HepG2 (cell line): ENCODE data around the gene CAVIN3. TPM values are rescaled to one million over a fixed set of nuclear protein-coding genes. Genes with fewer than 3 reads are reported as not detected.

ENCODE experiments used
- ATAC-seq: fragments of 200-7000 bp; cut with Tn5 transposase; 3 replicates; pipeline ENCODE4 v1.9.1; 2020; ENCODE audit warnings: mild to moderate bottlenecking, moderate library complexity
- BruUV-seq: library from RNA; stranded (reverse); fragments of 400-500 nt; replicated peaks from 2 replicates; lab custom pipeline; 2021; lab: Mats Ljungman, UMichigan
- CTCF ChIA-PET: fragments of 300-600 bp; formaldehyde crosslinking; extraction: SDS; loops from one replicate; lab custom pipeline; 2021; ENCODE audit warnings: low total read pairs, inconsistent platforms, low intra/inter-chr PET ratio; lab: Yijun Ruan, JAX
- POLR2A ChIA-PET: fragments of 350-600 bp; sonication (Branson Sonifier 250); formaldehyde crosslinking; loops from one replicate; lab custom pipeline; 2020; ENCODE audit warnings: antibody characterized with exemption, inconsistent platforms; lab: Yijun Ruan, JAX
- DNase-seq: peaks from one replicate; pipeline ENCODE4 v3.0.0-alpha.2; 2015; ENCODE audit warnings: low spot score
- FAIRE-seq: peaks from 3 replicates; lab custom pipeline; 2011; peaks lifted over from hg19 to GRCh38; lab: Jason Lieb, UNC
- H2AFZ ChIP-seq: one replicate; pipeline ENCODE4 v1.6.1; 2011; ENCODE audit warnings: low read length, inconsistent platforms
- H3K27ac ChIP-seq: fragments of 300-600 bp; 3 replicates; pipeline ENCODE4 v1.8.0; 2011; ENCODE audit warnings: mixed run types, mild to moderate bottlenecking, mixed read lengths, low read length, inconsistent platforms; ENCODE audit not compliant: insufficient read depth; ENCODE audit errors: extremely low read length
- H3K27me3 ChIP-seq, 2 experiments: fragments of 200-600 bp in 1 of 2; 2 replicates in 1 of 2; 3 replicates in 1 of 2; pipeline versions ENCODE4 v1.6.0 to v1.8.0; 2011; ENCODE audit warnings: low read length in 2 of 2, mild to moderate bottlenecking in 2 of 2, moderate library complexity in 2 of 2, inconsistent platforms in 1 of 2; ENCODE audit not compliant: insufficient read depth in 2 of 2, control insufficient read depth in 1 of 2
- H3K36me3 ChIP-seq, 2 experiments: fragments of 200-600 bp in 1 of 2; replicated peaks in 1 of 2; 2 replicates in 1 of 2; 3 replicates in 1 of 2; pipeline versions ENCODE4 v1.5.1 to v1.8.0; 2011; ENCODE audit warnings: low read length in 2 of 2, inconsistent platforms in 1 of 2; ENCODE audit not compliant: insufficient read depth in 2 of 2, control insufficient read depth in 1 of 2
- H3K4me1 ChIP-seq: 2 replicates; pipeline ENCODE4 v1.5.1; 2012; ENCODE audit warnings: low read length, inconsistent platforms; ENCODE audit not compliant: insufficient read depth
- H3K4me2 ChIP-seq: 2 replicates; pipeline ENCODE4 v1.6.0; 2011; ENCODE audit warnings: low read depth, low read length, inconsistent platforms
- H3K4me3 ChIP-seq, 3 experiments: fragments of 200-600 bp in 1 of 3; sonication (generic), shearing (Covaris generic) in 1 of 3; replicated peaks in 1 of 3; 2 replicates each; pipeline ENCODE4 v1.5.1; 2011 to 2016; ENCODE audit warnings: low read length in 3 of 3, inconsistent platforms in 2 of 3, low read depth in 2 of 3, mild to moderate bottlenecking in 2 of 3, control low read depth in 1 of 3, mixed read lengths in 1 of 3; ENCODE audit not compliant: insufficient read depth in 1 of 3
- H3K79me2 ChIP-seq: one replicate; pipeline ENCODE4 v1.6.1; 2011; ENCODE audit warnings: low read length, inconsistent platforms; ENCODE audit not compliant: insufficient read depth
- H3K9ac ChIP-seq: 2 replicates; pipeline ENCODE4 v1.6.0; 2011; ENCODE audit warnings: mild to moderate bottlenecking, low read depth, low read length, inconsistent platforms; ENCODE audit not compliant: insufficient read depth
- H3K9me3 ChIP-seq: 2 replicates; pipeline ENCODE4 v1.5.1; 2012; ENCODE audit warnings: mild to moderate bottlenecking, low read length
- H4K20me1 ChIP-seq: 2 replicates; pipeline ENCODE4 v1.6.0; 2011; ENCODE audit warnings: inconsistent platforms, mild to moderate bottlenecking, low read length, moderate library complexity; ENCODE audit not compliant: insufficient read depth
- HOXD1 ChIP-seq: sonication (generic); formaldehyde crosslinking; IDR thresholded peaks from 2 replicates; pipeline ENCODE4 v1.5.0; 2020; ENCODE audit warnings: missing genetic modification reagents
- RFXAP ChIP-seq: sonication (generic); formaldehyde crosslinking; IDR thresholded peaks from 2 replicates; pipeline ENCODE4 v1.4.0; 2020; ENCODE audit warnings: missing genetic modification reagents, borderline replicate concordance
- RXRA ChIP-seq: sonication (generic); formaldehyde crosslinking; IDR thresholded peaks from 2 replicates; pipeline ENCODE4 v1.5.1; 2020; ENCODE audit warnings: missing genetic modification reagents
- SSRP1 ChIP-seq: IDR thresholded peaks from 2 replicates; pipeline ENCODE4 v1.6.1; 2016; ENCODE audit warnings: control low read depth
- YEATS2 ChIP-seq: sonication (generic); formaldehyde crosslinking; IDR thresholded peaks from 2 replicates; pipeline ENCODE4 v1.4.0; 2020; ENCODE audit warnings: missing genetic modification reagents, borderline replicate concordance
- ZEB1 ChIP-seq: IDR thresholded peaks from 2 replicates; pipeline ENCODE4 v1.6.1; 2012; ENCODE audit warnings: mild to moderate bottlenecking, low read depth, inconsistent platforms; ENCODE audit not compliant: insufficient replicate concordance
- ZNF207 ChIP-seq: fragments of 450-650 bp; IDR thresholded peaks from 2 replicates; pipeline ENCODE4 v1.6.1; 2016; ENCODE audit warnings: antibody characterized with exemption, borderline replicate concordance
- ZNF550 ChIP-seq: sonication (generic); formaldehyde crosslinking; IDR thresholded peaks from 2 replicates; pipeline ENCODE4 v1.4.0; 2020; ENCODE audit warnings: mild to moderate bottlenecking, missing genetic modification reagents, borderline replicate concordance
- ZNF562 ChIP-seq: sonication (generic); formaldehyde crosslinking; IDR thresholded peaks from 2 replicates; pipeline ENCODE4 v1.8.0; 2022; ENCODE audit warnings: missing genetic modification reagents, borderline replicate concordance
- ZNF597 ChIP-seq: sonication (generic); formaldehyde crosslinking; IDR thresholded peaks from 2 replicates; pipeline ENCODE4 v1.5.0; 2020; ENCODE audit warnings: missing genetic modification reagents
- ZNF883 ChIP-seq: sonication (generic); formaldehyde crosslinking; IDR thresholded peaks from 2 replicates; pipeline ENCODE4 v1.5.1; 2020; ENCODE audit warnings: mild to moderate bottlenecking, missing genetic modification reagents; ENCODE audit errors: not compliant biosample characterization
- WGBS: methylation state at CpG from one replicate; pipeline ENCODE4 v1.1.6; 2017; ENCODE audit warnings: low lambda C conversion rate; 5-methylcytosine and 5-hydroxymethylcytosine counted together
- in situ Hi-C: cut with HindIII; loops from 2 replicates; pipeline ENCODE4 v1.10.0; 2017; ENCODE audit warnings: low pct_unique_long_range_greater_than_20kb; ENCODE audit not compliant: extremely low pct_ligation_motif_present
- intact Hi-C: fragments of 100-400 bp; cut with micrococcal nuclease; formaldehyde crosslinking; loops from one replicate; pipeline ENCODE4 v1.10.0; 2022; ENCODE audit not compliant: unreplicated experiment
- polyA plus RNA-seq, 8 experiments: library from polyadenylated mRNA; depleted of rRNA in 3 of 8; stranded (reverse) in 7 of 8; unstranded in 1 of 8; fragments of >200 nt; fragmentation: Illumina TruSeq in 4 of 8; extraction: Trizol in 4 of 8; gene quantifications; 2 replicates each; pipeline versions ENCODE4 v1.2.1 to v1.2.3, GENCODE V29; 2011 to 2016; ENCODE audit warnings: low read depth in 4 of 8, missing spikeins in 1 of 8, mixed read lengths in 1 of 8; ENCODE audit not compliant: insufficient read depth in 1 of 8
- total RNA-seq, 5 experiments: library from RNA; depleted of rRNA; stranded (reverse); fragments of >200 nt; fragmentation: Illumina TruSeq; extraction: Trizol; gene quantifications; 2 replicates each; pipeline ENCODE4 v1.2.3, GENCODE V29; 2016; ENCODE audit warnings: low read depth in 1 of 5

The CAVIN3 gene
- total and polyA plus RNA-seq, 2 of the 13 experiments (the other 11 are each of a cell fraction or from before 2014, with no cell fraction given): not detected

GRCh38 chr11:6362873-6363678 lies 42.8 kb upstream of the CAVIN3 start (continued):
- TF ChIP-seq YEATS2 (CRISPR knock-in tag) (no peak), SSRP1 (CRISPR knock-in tag) (no peak), RFXAP (CRISPR knock-in tag) (no peak), ZNF597 (CRISPR knock-in tag) (no peak), ZNF883 (CRISPR knock-in tag) (no peak), ZNF207 (no peak), HOXD1 (CRISPR knock-in tag) (no peak), RXRA (0 out of 2 replicates have a peak, but pooled peaks have one; percentile 30), ZNF550 (CRISPR knock-in tag) (no peak)

- no peak overlapping the region for H3K27ac ChIP-seq
- no peaks in the 10 kb centered on the region for H3K79me2 ChIP-seq
- TF ChIP-seq ZEB1: no peak
- TF ChIP-seq ZNF562 (CRISPR knock-in tag): no peak
- ChIA-PET POLR2A (interaction anchor here (1.1 kb wide), 1 partner anchor 257 kb away, joined by 3 read pairs; the partner anchor contains the start of gene TPP1), CTCF (interaction anchor here (0.5 to 2.2 kb wide), 5 partner anchors 9 to 111 kb away, joined by 3 to 13 read pairs (median 4); no protein-coding TSS in a partner anchor)
- no peak overlapping the region for H3K4me2 ChIP-seq
- intact Hi-C loops: no loop called here
- peaks cover 0 to 8% of the 10 kb centered on the region in 2 experiments; a peak in 2 of 5 replicates for H3K27me3 ChIP-seq
- H3K4me3 ChIP-seq: no peak overlapping the region
- DNase-seq (no peak), ATAC-seq (no peak), FAIRE-seq (no peak)
- H3K9me3 ChIP-seq: no peaks in the 10 kb centered on the region
- in situ Hi-C loops: no loop called here
- WGBS: 40% methylated on average over 2 of the region's 5 CpGs
- no peak overlapping the region for H2AFZ ChIP-seq
- H3K4me1 ChIP-seq: peaks cover 12% of the 10 kb centered on the region
- BruUV-seq: no TSS peak
- no peak overlapping the region for H3K9ac ChIP-seq
- no peaks in the 10 kb centered on the region for H4K20me1 ChIP-seq
- H3K36me3 ChIP-seq: no peaks in the 10 kb centered on the region
Measured at GRCh38 chr11:6362185-6362872, 42.0 kb upstream of the CAVIN3 start.
